Common myeloid progenitor, CD34-positive (primary cell): ENCODE measurements around the gene C2orf69.

ENCODE experiments used
- CTCF ChIA-PET: fragments of 350-600 bp; sonication (Branson Sonifier 250); formaldehyde crosslinking; loops from one replicate; lab custom pipeline; 2021; ENCODE audit warnings: antibody characterized with exemption; lab: Charles Lee
- POLR2A ChIA-PET: fragments of 350-600 bp; sonication (Branson Sonifier 250); formaldehyde crosslinking; loops from one replicate; lab custom pipeline; 2021; ENCODE audit warnings: antibody characterized with exemption; lab: Charles Lee
- DNase-seq, 3 donors: peaks; one replicate each; pipeline versions ENCODE4 v3.0.0 to v3.0.0-alpha.2; 2013
- H3K27ac ChIP-seq, 2 experiments: 1 replicate in 1 of 2; 2 replicates in 1 of 2; pipeline ENCODE4 v1.7.0; 2013; ENCODE audit warnings: inconsistent platforms in 2 of 2, low read length in 2 of 2, mild to moderate bottlenecking in 2 of 2, low read depth in 1 of 2, moderate library complexity in 1 of 2; ENCODE audit not compliant: severe bottlenecking in 2 of 2, insufficient read depth in 1 of 2, poor library complexity in 1 of 2
- H3K27me3 ChIP-seq, 5 experiments: replicated peaks in 2 of 5; 1 replicate in 3 of 5; 2 replicates in 2 of 5; pipeline versions ENCODE4 v1.6.1 to v1.7.0; 2013; ENCODE audit warnings: low read length in 4 of 5, mild to moderate bottlenecking in 2 of 5, moderate library complexity in 2 of 5, inconsistent platforms in 1 of 5; ENCODE audit not compliant: insufficient read depth in 5 of 5, control insufficient read depth in 4 of 5
- H3K36me3 ChIP-seq, 4 experiments: 1 replicate in 2 of 4; 2 replicates in 2 of 4; pipeline versions ENCODE4 v1.6.1 to v1.7.0; 2013; ENCODE audit warnings: low read length in 3 of 4, control low read depth in 1 of 4, mild to moderate bottlenecking in 1 of 4; ENCODE audit not compliant: control insufficient read depth in 4 of 4, insufficient read depth in 4 of 4
- H3K4me1 ChIP-seq, 4 experiments: 1 replicate in 3 of 4; 2 replicates in 1 of 4; pipeline versions ENCODE4 v1.6.1 to v1.7.1; 2013; ENCODE audit warnings: low read length in 3 of 4, mild to moderate bottlenecking in 3 of 4, control low read depth in 1 of 4, inconsistent platforms in 1 of 4, moderate library complexity in 1 of 4; ENCODE audit not compliant: control insufficient read depth in 4 of 4, insufficient read depth in 4 of 4; ENCODE audit errors: control extremely low read depth in 1 of 4
- H3K4me3 ChIP-seq, 7 experiments: 1 replicate in 4 of 7; 2 replicates in 3 of 7; pipeline versions ENCODE4 v1.5.1 to v1.7.0; 2013; ENCODE audit warnings: mild to moderate bottlenecking in 7 of 7, low read length in 6 of 7, moderate library complexity in 6 of 7, inconsistent platforms in 2 of 7, low read depth in 2 of 7, control low read depth in 1 of 7; ENCODE audit not compliant: insufficient read depth in 4 of 7, control insufficient read depth in 1 of 7; ENCODE audit errors: extremely low read depth in 1 of 7
- H3K9me3 ChIP-seq, 5 experiments: 1 replicate in 4 of 5; 2 replicates in 1 of 5; pipeline versions ENCODE4 v1.6.1 to v1.7.1; 2013; ENCODE audit warnings: low read length in 4 of 5, mild to moderate bottlenecking in 2 of 5, inconsistent platforms in 1 of 5, low read depth in 1 of 5, moderate library complexity in 1 of 5; ENCODE audit not compliant: control insufficient read depth in 4 of 5, insufficient read depth in 2 of 5; ENCODE audit errors: control extremely low read depth in 1 of 5
- WGBS: methylation state at CpG from one replicate; pipeline ENCODE4 v1.1.5; 2013; ENCODE audit not compliant: insufficient coverage; 5-methylcytosine and 5-hydroxymethylcytosine counted together

C2orf69 gene

DNA sequence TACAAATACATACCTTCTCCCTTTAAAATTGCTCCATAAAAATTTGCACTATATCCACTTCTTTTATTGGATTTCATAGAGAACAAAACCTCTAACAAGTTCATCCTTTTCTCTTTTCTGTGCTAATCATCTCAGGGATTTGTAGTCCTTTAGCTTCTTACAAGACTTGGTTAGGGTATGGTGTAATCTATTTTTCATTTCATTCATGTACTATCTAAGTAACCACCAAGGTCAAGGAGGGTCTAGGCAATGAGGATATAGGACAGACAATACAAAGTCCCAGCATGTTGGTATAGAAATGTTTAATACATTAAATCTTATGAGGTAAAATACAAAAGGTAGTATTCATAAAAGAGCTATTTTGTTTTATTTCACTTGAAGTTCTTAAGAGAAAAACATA is 17.5 kb downstream of the C2orf69 start:
- H3K4me3 ChIP-seq = no peak overlapping the region
- ChIA-PET POLR2A (no interaction called here), CTCF (interaction anchor here (0.6 to 0.9 kb wide), 2 partner anchors 12 to 35 kb away, joined by 3 read pairs; no protein-coding TSS in a partner anchor)
- no peak overlapping the region for H3K27ac ChIP-seq
- no peaks in the 10 kb centered on the region for H3K9me3 ChIP-seq
- no peak for DNase-seq
- peaks cover 13 to 50% (median 28%) of the 10 kb centered on the region in 4 experiments for H3K36me3 ChIP-seq
- no peaks in the 10 kb centered on the region for H3K4me1 ChIP-seq
- H3K27me3 ChIP-seq = no peaks in the 10 kb centered on the region

DNA sequence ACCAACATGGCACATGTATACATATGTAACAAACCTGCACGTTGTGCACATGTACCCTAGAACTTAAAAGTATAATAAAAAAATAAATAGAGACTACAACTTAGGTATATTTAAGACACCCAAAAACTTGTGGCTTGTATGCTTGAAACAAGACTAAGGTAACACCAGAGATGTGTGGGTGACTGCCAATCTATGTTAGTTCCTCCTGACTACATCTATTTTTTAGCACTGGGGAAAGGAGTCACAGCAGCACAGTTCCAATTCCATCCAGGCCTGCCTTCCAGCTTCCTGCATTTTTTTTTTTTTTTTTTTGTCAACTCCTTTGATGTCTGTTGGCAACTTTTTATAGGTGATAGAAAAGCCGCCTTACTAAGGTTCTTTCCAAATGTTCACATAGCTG is 18.2 kb downstream of the C2orf69 start:
- POLR2A ChIA-PET = interaction anchor here (0.6 kb wide), 1 partner anchor 686 kb away, joined by 3 read pairs; no protein-coding TSS in a partner anchor

DNA sequence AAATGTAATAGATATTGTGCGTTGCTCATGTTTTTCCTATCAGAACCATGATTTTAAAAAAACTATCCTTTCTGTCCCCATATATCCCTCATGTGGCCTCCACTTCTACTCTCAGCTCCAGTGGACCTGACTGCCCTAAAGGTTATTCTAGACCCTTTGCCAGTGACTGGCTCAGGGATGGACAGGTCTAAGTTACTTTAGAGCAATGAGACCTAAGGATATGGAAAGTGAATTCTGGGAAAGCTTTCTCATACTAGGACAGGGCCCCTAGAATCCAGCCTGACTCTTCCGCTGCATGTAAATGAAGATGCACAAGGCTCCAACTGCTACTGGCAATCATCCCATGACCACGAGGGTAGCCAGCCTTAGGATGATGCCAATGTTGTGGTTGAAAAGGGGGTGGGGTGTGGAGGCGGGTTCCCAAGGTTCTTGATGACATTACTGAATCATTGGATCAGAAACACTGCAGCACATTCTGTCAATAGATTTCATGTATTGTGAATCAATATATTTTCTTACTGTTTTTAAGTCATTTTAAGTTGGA is 21.3 kb downstream of the C2orf69 start:
- WGBS = 90% methylated on average over 2 of the region's 4 CpGs
- DNase-seq = no peak
- Histone ChIP-seq H3K36me3 (peaks cover 5 to 51% (median 30%) of the 10 kb centered on the region in 4 experiments), H3K4me3 (no peak overlapping the region), H3K4me1 (no peaks in the 10 kb centered on the region), H3K27me3 (no peaks in the 10 kb centered on the region), H3K27ac (no peak overlapping the region), H3K9me3 (no peaks in the 10 kb centered on the region)
- CTCF ChIA-PET = no interaction called here
- POLR2A ChIA-PET = no interaction called here

More for the DNA sequence above, 18.2 kb downstream of the C2orf69 start:
- CTCF ChIA-PET = interaction anchor here (0.9 kb wide), 1 partner anchor 11 kb away, joined by 3 read pairs; no protein-coding TSS in a partner anchor
- no peak for DNase-seq
- no CpG with 5 or more reads among the region's 2 CpGs for WGBS
- no peak overlapping the region for H3K4me3 ChIP-seq
- H3K27ac ChIP-seq = no peak overlapping the region
- H3K36me3 ChIP-seq = peaks cover 13 to 46% (median 26%) of the 10 kb centered on the region in 4 experiments
- H3K9me3 ChIP-seq = no peaks in the 10 kb centered on the region
- H3K4me1 ChIP-seq = no peaks in the 10 kb centered on the region
- no peaks in the 10 kb centered on the region for H3K27me3 ChIP-seq

DNA sequence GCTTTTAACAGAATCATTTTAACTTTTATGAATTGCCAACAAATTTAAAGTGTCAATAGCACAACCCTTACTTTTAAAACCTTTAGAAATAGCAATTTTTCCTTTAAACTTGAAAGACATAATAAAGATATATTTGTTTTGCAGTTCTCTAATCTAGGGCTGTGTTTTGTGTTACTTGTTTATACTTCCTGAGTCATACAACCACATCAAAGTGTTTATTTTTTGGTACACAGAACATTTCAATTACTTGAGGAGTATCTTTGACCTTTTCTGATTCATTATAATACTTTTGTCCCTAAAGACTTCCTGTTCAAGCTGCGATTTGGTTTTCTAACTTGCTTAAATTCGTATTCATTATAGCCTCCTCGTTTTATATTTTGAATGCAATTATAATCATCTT is 22.4 kb downstream of the C2orf69 start:
- Histone ChIP-seq H3K27ac (no peak overlapping the region), H3K4me3 (no peak overlapping the region), H3K27me3 (no peaks in the 10 kb centered on the region), H3K9me3 (no peaks in the 10 kb centered on the region), H3K36me3 (peaks cover 5 to 60% (median 33%) of the 10 kb centered on the region in 4 experiments), H3K4me1 (no peaks in the 10 kb centered on the region)
- POLR2A ChIA-PET = no interaction called here
- no peak for DNase-seq
- CTCF ChIA-PET = interaction anchor here (0.7 kb wide), 1 partner anchor 225 kb away, joined by 3 read pairs; no protein-coding TSS in a partner anchor
- WGBS = 80% methylated on average over 1 of the region's 3 CpGs

DNA sequence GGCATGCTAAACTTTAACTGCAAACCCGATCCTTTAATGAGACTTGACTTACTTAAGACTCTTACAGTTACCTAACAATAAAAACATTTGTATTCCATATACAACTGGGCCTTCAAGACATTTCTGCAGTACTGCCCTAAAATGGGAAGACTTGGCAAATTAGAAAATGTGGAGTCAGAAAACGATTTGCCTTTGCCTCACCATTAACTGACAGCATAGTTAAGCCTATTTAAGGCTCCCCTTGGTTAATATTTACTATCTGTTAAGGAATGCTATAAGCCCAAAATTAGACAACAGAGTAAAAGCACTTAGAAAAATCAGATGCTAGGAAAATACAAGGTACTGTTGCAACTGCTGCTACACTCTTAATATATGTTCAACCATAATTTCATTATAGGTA is 25.5 kb downstream of the C2orf69 start:
- ChIA-PET CTCF (interaction anchor here (1.2 to 1.5 kb wide), 2 partner anchors 10 to 11 kb away, joined by 3 read pairs; no protein-coding TSS in a partner anchor), POLR2A (no interaction called here)
- H3K27me3 ChIP-seq = no peaks in the 10 kb centered on the region
- H3K36me3 ChIP-seq = peaks cover 5 to 60% (median 31%) of the 10 kb centered on the region in 4 experiments
- no peak for DNase-seq
- H3K27ac ChIP-seq = no peak overlapping the region
- WGBS = 100% methylated on average over 2 of the region's 2 CpGs
- no peak overlapping the region for H3K4me3 ChIP-seq
- H3K4me1 ChIP-seq = no peaks in the 10 kb centered on the region
- no peaks in the 10 kb centered on the region for H3K9me3 ChIP-seq

DNA sequence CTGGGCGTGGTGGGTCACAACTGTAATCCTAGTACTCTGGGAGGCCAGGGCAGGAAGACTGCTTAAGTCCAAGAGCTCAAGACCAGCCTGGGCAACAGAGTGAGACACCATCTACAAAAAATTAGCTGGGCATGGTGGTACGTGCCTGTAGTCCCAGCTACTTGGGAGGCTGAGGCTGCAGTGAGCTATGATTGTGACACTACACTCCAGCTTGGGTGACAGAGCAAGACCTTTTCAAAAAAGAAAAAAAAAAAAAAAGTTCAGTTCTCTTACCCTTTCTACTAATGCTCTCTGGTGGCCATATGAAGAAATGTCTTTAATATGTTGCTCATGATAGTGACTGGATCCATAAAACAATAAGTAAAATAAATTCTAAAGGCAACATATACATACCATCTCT is 29.3 kb downstream of the C2orf69 start:
- CTCF ChIA-PET = interaction anchor here (0.7 to 7.3 kb wide), 22 partner anchors 9 to 543 kb away, joined by 3 to 73 read pairs (median 4); no protein-coding TSS in a partner anchor
- Histone ChIP-seq H3K27me3 (no peaks in the 10 kb centered on the region), H3K36me3 (peaks cover 7 to 50% (median 23%) of the 10 kb centered on the region in 4 experiments), H3K4me3 (no peak overlapping the region), H3K27ac (no peak overlapping the region), H3K4me1 (no peaks in the 10 kb centered on the region), H3K9me3 (no peaks in the 10 kb centered on the region)
- POLR2A ChIA-PET = no interaction called here
- WGBS = 90% methylated on average over 2 of the region's 2 CpGs
- peak; percentile 34 to 69 (median 64) for DNase-seq

DNA sequence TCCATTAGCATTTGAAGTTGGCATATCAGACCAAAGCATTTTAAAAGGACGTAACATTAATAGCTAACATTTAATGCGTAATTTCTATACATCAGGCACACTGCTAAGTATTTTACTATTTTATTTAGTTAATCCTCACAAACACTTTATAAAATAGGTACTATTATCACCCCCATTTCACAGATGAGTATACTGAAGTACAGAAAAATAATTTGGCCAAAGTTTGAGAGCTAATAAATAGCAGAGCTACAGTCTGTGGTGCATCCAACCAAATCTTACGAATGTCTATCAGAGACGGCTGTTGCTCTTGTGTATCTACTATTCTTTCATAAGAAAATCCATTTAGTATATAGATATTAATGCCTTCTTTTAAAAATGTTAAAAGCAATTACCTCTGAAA is 32.3 kb downstream of the C2orf69 start:
- DNase-seq = no peak
- no peaks in the 10 kb centered on the region for H3K27me3 ChIP-seq
- H3K36me3 ChIP-seq = peaks cover 10 to 51% (median 38%) of the 10 kb centered on the region in 4 experiments
- POLR2A ChIA-PET = no interaction called here
- H3K4me1 ChIP-seq = no peaks in the 10 kb centered on the region
- CTCF ChIA-PET = interaction anchor here (1.1 to 7.3 kb wide), 4 partner anchors 9 to 1634 kb away, joined by 3 to 73 read pairs (median 4); no protein-coding TSS in a partner anchor
- WGBS = no CpG with 5 or more reads among the region's 4 CpGs
- H3K9me3 ChIP-seq = no peaks in the 10 kb centered on the region
- no peak overlapping the region for H3K27ac ChIP-seq
- H3K4me3 ChIP-seq = no peak overlapping the region
